HUES6 (cell line): ENCODE data around the gene SRD5A1.

ENCODE experiments used
- H3K27ac ChIP-seq: 2 replicates; pipeline ENCODE4 v1.7.0; 2013; ENCODE audit warnings: low read depth, mild to moderate bottlenecking, low read length, inconsistent platforms
- H3K27me3 ChIP-seq: 2 replicates; pipeline ENCODE4 v1.6.1; 2013; ENCODE audit warnings: low read length; ENCODE audit not compliant: control insufficient read depth, insufficient read depth
- H3K36me3 ChIP-seq: 2 replicates; pipeline ENCODE4 v1.6.1; 2013; ENCODE audit warnings: low read length; ENCODE audit not compliant: control insufficient read depth, insufficient read depth
- H3K4me1 ChIP-seq: 2 replicates; pipeline ENCODE4 v1.6.1; 2013; ENCODE audit warnings: low read length; ENCODE audit not compliant: control insufficient read depth, insufficient read depth
- H3K4me3 ChIP-seq: 2 replicates; pipeline ENCODE4 v1.5.1; 2013; ENCODE audit warnings: low read depth, low read length
- H3K9ac ChIP-seq: one replicate; pipeline ENCODE4 v1.6.1; 2013; ENCODE audit warnings: mild to moderate bottlenecking, low read length
- H3K9me3 ChIP-seq: 2 replicates; pipeline ENCODE4 v1.6.1; 2013; ENCODE audit warnings: low read depth, low read length; ENCODE audit not compliant: control insufficient read depth, insufficient read depth

SRD5A1 gene

GRCh38 chr5:6712577-6713273 lies 79.5 kb downstream of the SRD5A1 start:
- Histone ChIP-seq H3K9me3 (no peaks in the 10 kb centered on the region), H3K4me1 (peaks cover 23% of the 10 kb centered on the region), H3K27me3 (peaks cover 16% of the 10 kb centered on the region; the same call in 1 of the 2 replicates), H3K4me3 (peak overlapping the region; percentile 86), H3K9ac (peak overlapping the region; percentile 80), H3K36me3 (no peaks in the 10 kb centered on the region), H3K27ac (peak overlapping the region; percentile 70; the same call in 1 of the 2 replicates)

GRCh38 chr5:6713274-6714225 lies 80.3 kb downstream of the SRD5A1 start, which contains the start of gene TENT4A:
TSS of gene TENT4A (plus strand) at chr5:6713432. CDS start at chr5:6713984, 552 bp downstream.
- H3K9ac ChIP-seq: peak within 1 kb of the TSS; percentile 80
- peaks cover 23% of the 10 kb centered on the region for H3K4me1 ChIP-seq
- peak within 1 kb of the TSS; percentile 86 for H3K4me3 ChIP-seq
- H3K27ac ChIP-seq: peak within 1 kb of the TSS; percentile 70; the same call in 1 of the 2 replicates
- H3K9me3 ChIP-seq: no peaks in the 10 kb centered on the region
- 0 out of 2 replicates have a peak, but pooled peaks cover 1% of the 10 kb centered on the region for H3K36me3 ChIP-seq
- H3K27me3 ChIP-seq: peaks cover 16% of the 10 kb centered on the region; the same call in 1 of the 2 replicates

DNA sequence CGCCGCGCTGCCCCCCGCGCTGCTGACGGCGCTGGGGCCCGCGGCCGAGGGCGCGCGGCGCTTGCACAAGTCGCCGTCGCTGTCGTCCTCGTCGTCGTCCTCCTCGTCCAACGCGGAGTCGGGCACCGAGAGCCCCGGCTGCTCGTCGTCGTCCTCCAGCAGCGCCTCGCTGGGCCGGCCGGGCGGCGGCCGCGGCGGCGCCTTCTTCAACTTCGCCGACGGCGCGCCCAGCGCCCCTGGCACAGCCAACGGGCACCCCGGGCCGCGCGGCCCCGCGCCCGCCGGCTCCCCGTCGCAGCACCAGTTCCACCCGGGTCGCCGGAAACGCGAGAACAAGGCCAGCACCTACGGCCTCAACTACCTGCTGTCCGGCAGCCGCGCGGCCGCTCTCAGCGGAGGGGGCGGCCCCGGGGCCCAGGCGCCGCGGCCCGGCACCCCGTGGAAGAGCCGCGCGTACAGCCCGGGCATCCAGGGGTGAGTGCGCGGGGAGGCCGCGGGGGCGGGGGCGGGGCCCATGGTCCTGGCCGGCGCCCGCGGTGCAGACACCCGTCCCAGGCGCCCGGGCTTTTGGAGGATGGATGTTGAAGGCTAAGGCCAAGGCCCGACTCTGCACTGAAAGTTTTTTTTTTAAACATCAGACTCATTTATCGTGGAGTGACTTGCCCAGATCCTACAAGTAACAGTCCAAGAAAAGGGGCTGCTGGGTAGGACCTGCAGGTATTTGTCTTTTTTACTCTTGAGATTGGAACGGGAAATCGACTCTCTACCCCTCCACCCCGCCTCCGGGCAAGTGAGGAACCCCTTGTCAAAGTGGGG lies 81.2 kb downstream of the SRD5A1 start:
- H3K27ac ChIP-seq: no peak overlapping the region

DNA sequence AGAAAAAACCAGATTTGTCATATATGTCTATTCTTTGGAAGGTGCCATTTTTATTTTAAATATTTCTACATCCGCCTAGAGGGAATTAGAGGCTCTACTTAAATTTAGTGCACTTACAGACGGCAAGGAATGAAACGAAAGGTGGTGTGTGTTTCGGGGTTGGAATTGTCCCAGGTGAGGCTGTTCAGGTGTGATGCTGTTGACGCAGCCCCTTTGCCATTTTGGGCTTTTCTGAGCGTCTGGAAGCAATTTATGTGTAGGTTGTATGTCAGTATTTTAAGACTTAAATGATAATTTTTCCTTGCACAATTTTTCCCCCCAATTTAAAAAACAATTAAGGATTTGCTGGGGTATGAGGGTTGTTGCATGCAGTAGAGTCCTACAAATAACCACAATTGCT lies 82.0 kb downstream of the SRD5A1 start:
- Histone ChIP-seq H3K9ac (no peak overlapping the region), H3K36me3 (0 out of 2 replicates have a peak, but pooled peaks cover 2% of the 10 kb centered on the region), H3K9me3 (no peaks in the 10 kb centered on the region), H3K27ac (no peak overlapping the region), H3K4me1 (peaks cover 31% of the 10 kb centered on the region), H3K4me3 (peak overlapping the region; percentile 78), H3K27me3 (peaks cover 14% of the 10 kb centered on the region; the same call in 1 of the 2 replicates)

More for the DNA sequence above, 81.2 kb downstream of the SRD5A1 start:
- peak overlapping the region; percentile 65 for H3K9ac ChIP-seq
- 0 out of 2 replicates have a peak, but pooled peaks cover 2% of the 10 kb centered on the region for H3K36me3 ChIP-seq
- peak overlapping the region; percentile 78 for H3K4me3 ChIP-seq
- peaks cover 24% of the 10 kb centered on the region for H3K4me1 ChIP-seq
- peaks cover 16% of the 10 kb centered on the region; the same call in 1 of the 2 replicates for H3K27me3 ChIP-seq
- no peaks in the 10 kb centered on the region for H3K9me3 ChIP-seq

DNA sequence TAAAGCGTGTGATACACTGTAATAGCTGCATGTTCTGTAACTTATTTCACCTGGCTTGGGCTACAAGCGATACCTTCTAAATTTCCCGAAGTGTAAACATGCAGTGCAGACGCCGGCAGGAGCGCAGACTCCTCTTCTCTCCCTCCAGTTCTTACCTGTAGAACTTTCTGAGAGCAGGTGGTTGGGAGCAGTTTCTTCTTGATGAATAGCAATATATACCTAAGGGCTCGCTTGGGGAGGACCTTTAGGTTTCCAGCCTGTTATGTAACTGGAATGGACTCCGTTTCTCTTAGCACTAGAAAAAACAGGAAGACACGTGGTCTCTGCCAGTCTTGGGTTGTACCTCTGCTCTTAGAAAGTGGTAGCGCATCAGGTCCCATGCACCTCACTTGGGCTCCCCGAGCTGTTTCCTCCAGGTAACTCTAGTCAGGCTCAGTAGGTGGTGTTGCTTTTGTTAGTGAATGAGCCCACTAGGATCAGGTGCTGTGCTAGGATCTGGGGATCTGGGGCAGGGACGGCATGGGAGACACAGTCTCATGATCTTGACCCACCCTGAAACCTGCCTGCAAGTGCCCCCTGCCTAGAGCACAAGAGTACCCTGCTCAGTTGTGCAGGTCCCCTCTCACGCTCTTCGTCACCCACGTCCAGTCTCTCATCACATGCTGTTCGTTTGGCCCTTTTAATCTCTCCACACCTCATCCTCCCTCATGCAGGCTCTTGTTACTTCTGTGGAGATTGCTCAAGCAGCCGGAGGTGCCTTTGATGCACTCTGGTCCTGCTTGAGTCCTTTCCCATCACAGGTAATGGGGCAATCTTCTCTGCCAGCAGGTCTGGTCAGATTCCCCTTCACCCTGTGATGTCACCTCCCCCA lies 82.8 kb downstream of the SRD5A1 start:
- Histone ChIP-seq H3K27me3 (peaks cover 7% of the 10 kb centered on the region; the same call in 1 of the 2 replicates), H3K4me3 (peak overlapping the region; percentile 78), H3K36me3 (0 out of 2 replicates have a peak, but pooled peaks cover 2% of the 10 kb centered on the region), H3K27ac (no peak overlapping the region), H3K4me1 (peaks cover 35% of the 10 kb centered on the region), H3K9ac (no peak overlapping the region), H3K9me3 (no peaks in the 10 kb centered on the region)

- 0 out of 2 replicates have a peak, but pooled peaks cover 2% of the 10 kb centered on the region for H3K36me3 ChIP-seq
- peaks cover 41% of the 10 kb centered on the region for H3K4me1 ChIP-seq
- H3K27me3 ChIP-seq: peaks cover 2% of the 10 kb centered on the region; the same call in 1 of the 2 replicates
- no peaks in the 10 kb centered on the region for H3K9me3 ChIP-seq
- H3K27ac ChIP-seq: no peak overlapping the region
- peak overlapping the region; percentile 78 for H3K4me3 ChIP-seq
- H3K9ac ChIP-seq: no peak overlapping the region
Measured at GRCh38 chr5:6716629-6717149, 83.4 kb downstream of the SRD5A1 start.

DNA sequence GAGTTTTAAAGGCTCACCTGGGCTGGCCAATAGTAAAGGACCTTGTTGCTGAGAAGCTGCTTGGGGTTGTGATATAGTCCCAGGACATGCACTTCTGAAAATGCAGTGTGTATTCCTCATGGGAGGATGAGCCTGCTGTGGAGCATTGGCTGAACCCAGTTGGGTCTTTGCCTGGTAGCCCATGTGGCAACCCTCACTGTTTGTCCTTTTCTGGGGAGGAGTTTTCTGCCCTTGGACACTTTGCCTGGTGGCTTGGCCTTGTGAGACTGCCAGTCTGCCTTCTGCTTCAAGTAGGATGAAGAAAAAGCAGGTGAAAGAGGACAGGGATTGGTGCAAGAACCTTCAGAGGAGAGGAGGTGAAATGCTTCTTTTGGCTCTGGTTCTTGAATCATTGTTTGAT lies 84.0 kb downstream of the SRD5A1 start:
- Histone ChIP-seq H3K36me3 (0 out of 2 replicates have a peak, but pooled peaks cover 2% of the 10 kb centered on the region), H3K9ac (no peak overlapping the region), H3K9me3 (no peaks in the 10 kb centered on the region), H3K27ac (no peak overlapping the region), H3K4me3 (no peak overlapping the region), H3K4me1 (peaks cover 44% of the 10 kb centered on the region), H3K27me3 (no peaks in the 10 kb centered on the region)

DNA sequence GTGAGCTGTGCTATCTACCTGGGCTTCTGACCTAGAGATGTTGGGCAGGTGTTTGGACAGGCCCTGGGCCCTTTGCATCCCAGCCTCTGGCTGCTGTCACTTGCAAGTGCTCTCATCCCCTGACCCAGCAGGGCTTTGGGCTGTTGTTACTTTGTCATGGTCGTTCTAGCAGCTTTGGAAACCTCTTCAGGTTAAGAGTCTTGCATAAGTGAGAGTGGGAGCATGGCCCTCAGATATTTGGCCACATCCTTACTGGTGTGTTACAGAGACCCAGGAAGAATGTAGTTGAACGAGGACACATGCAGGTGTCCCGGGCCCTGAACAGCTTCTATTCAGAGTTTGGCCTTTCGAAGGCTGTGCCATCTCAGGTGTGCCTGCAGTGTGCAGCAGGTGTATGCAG lies 84.4 kb downstream of the SRD5A1 start:
- Histone ChIP-seq H3K27ac (no peak overlapping the region), H3K9me3 (no peaks in the 10 kb centered on the region), H3K9ac (no peak overlapping the region), H3K4me3 (no peak overlapping the region), H3K4me1 (peaks cover 44% of the 10 kb centered on the region), H3K36me3 (0 out of 2 replicates have a peak, but pooled peaks cover 2% of the 10 kb centered on the region), H3K27me3 (no peaks in the 10 kb centered on the region)

DNA sequence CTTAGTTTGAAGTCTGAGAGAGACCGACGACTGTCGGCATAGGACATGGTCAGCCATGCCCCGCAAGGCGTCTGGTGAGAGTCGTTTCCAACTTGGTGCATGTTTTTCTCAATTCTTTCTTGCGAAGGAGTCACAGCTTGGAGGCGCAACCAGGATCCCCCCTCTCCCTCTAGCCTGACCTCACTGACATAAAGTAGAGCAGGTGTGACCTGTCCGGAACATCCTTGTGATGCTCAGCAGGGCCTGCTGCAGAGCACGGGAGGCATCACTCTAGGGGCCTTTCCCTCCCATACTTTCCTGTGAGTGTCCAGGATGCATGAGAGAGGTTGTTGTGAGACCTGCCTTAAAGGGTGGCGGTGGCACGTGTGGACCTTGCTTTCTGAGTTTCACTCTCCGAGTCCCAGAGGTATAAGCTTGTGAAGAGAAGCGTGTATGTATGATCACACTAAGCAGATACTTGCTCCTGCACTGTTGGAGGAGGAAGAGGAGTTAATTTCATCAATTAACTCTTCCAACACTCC lies 85.0 kb downstream of the SRD5A1 start:
- H3K36me3 ChIP-seq: 0 out of 2 replicates have a peak, but pooled peaks cover 2% of the 10 kb centered on the region
- H3K27me3 ChIP-seq: no peaks in the 10 kb centered on the region
- no peak overlapping the region for H3K9ac ChIP-seq
- no peak overlapping the region for H3K4me3 ChIP-seq
- no peak overlapping the region for H3K27ac ChIP-seq
- H3K9me3 ChIP-seq: no peaks in the 10 kb centered on the region
- peaks cover 44% of the 10 kb centered on the region for H3K4me1 ChIP-seq
